NT2/D1 (cell line): ENCODE measurements around the gene REEP6.

Experiments used
- SUZ12 ChIP-seq: IDR thresholded peaks from 2 replicates; pipeline ENCODE4 v1.6.1; 2011; ENCODE audit not compliant: insufficient read length, insufficient read depth; ENCODE audit errors: extremely low read depth
- YY1 ChIP-seq: IDR thresholded peaks from 2 replicates; pipeline ENCODE4 v1.6.1; 2011; ENCODE audit not compliant: insufficient read length, insufficient read depth
- ZNF274 ChIP-seq: IDR thresholded peaks from 2 replicates; pipeline ENCODE4 v1.6.1; 2011; ENCODE audit warnings: mild to moderate bottlenecking, low read depth, low read length

GRCh38 chr19:1524287-1524971, 33.4 kb downstream of the REEP6 start:
- TF ChIP-seq ZNF274 (no peak), SUZ12 (no peak), YY1 (no peak)
